GM12873 (cell line): Measurements from ENCODE around the gene SLC6A6.

ENCODE experiments used
- TF ChIP-seq, protein P1 (sequence below): IDR thresholded peaks from 2 replicates; pipeline ENCODE4 v1.5.1; 2012; ENCODE audit warnings: low read depth, mild to moderate bottlenecking, moderate library complexity, low read length, control low read depth; ENCODE audit not compliant: insufficient read depth; ENCODE audit errors: missing control alignments

Gene SLC6A6

GRCh38 chr3:14522129-14522691 lies 119.8 kb downstream of the SLC6A6 start:
- TF ChIP-seq, protein P1, sequence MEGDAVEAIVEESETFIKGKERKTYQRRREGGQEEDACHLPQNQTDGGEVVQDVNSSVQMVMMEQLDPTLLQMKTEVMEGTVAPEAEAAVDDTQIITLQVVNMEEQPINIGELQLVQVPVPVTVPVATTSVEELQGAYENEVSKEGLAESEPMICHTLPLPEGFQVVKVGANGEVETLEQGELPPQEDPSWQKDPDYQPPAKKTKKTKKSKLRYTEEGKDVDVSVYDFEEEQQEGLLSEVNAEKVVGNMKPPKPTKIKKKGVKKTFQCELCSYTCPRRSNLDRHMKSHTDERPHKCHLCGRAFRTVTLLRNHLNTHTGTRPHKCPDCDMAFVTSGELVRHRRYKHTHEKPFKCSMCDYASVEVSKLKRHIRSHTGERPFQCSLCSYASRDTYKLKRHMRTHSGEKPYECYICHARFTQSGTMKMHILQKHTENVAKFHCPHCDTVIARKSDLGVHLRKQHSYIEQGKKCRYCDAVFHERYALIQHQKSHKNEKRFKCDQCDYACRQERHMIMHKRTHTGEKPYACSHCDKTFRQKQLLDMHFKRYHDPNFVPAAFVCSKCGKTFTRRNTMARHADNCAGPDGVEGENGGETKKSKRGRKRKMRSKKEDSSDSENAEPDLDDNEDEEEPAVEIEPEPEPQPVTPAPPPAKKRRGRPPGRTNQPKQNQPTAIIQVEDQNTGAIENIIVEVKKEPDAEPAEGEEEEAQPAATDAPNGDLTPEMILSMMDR: no peak

GRCh38 chr3:14522768-14523167 lies 120.4 kb downstream of the SLC6A6 start:
- TF ChIP-seq, protein P1: no peak

DNA sequence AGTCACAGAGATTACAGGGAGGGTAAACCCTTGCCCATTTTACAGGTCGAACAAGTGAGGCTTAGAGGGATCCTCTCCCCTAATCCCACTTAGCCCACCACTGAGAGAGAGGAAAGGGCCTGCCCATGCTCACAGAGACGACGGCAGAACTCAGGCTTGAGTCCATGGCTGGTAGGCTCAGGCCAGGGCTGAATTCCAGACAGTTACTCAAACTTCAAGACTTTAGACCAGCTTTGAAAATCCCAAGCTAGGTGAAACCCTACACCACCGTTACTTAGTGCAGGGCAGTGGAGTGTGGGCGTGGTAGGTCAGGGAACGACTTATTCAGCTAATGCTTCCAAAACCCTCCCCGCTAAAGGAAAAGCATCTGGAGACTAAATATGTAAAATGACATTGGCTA lies 121.4 kb downstream of the SLC6A6 start:
- TF ChIP-seq, protein P1: no peak

- TF ChIP-seq, protein P1: no peak
Observed at GRCh38 chr3:14524311-14524711, 121.9 kb downstream of the SLC6A6 start.

- TF ChIP-seq, protein P1: no peak
Observed at GRCh38 chr3:14524920-14525660, 122.7 kb downstream of the SLC6A6 start.

GRCh38 chr3:14525685-14526631 lies 123.6 kb downstream of the SLC6A6 start:
- TF ChIP-seq, protein P1: no peak

GRCh38 chr3:14528081-14528480 lies 125.7 kb downstream of the SLC6A6 start:
- TF ChIP-seq, protein P1: no peak
